ENCODE data around the gene ZNF526. TPM values are rescaled to one million over a fixed set of nuclear protein-coding genes. Genes with fewer than 3 reads are reported as not detected.
A peak's percentile ranks its signal among the peaks of the same experiment; 100 is the strongest.

The ZNF526 gene
- total RNA-seq, 1 donor from 2014 or later: 9.6 TPM

- no peak for TF ChIP-seq CTCF (IDR thresholded peaks at IDR 0.05)
- peak overlapping the region; percentile 76 for H3K27ac ChIP-seq
- H3K4me1 ChIP-seq: peaks cover 16% of the 10 kb centered on the region
These were observed 17.7 kb upstream of the ZNF526 start for GRCh38 chr19:42202290-42202880.

DNA sequence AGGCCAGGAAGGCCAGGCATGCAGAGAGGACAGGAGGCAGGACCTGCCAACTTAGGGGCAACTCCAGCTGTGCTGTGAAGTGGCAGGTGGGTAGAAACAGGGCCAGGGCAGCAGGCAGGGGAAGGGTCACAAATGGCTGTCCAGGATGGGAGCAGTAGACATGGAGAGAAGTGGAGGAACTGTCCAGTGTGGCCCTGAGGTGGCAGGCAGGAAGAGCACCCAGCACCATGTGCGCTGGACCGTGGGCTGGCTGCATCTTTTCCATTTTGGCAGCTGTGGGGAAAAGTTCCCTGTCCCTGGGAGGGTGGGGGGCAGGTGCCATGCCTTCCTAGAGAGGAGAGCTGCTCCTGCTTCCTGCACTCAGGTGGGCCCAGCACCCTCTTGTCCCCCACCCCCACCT lies 16.4 kb upstream of the ZNF526 start:
- no peak overlapping the region for H3K27ac ChIP-seq
- peaks cover 74% of the 10 kb centered on the region for H3K36me3 ChIP-seq
- H3K4me1 ChIP-seq: peaks cover 15% of the 10 kb centered on the region
- DNase-seq (no peak), ATAC-seq (no peak)
- H3K9me3 ChIP-seq: no peaks in the 10 kb centered on the region
- H3K27me3 ChIP-seq: no peaks in the 10 kb centered on the region
- intact Hi-C loops (cut with DNase I): no loop called here
- TF ChIP-seq CTCF (IDR thresholded peaks at IDR 0.05): no peak
- no peak overlapping the region for H3K4me3 ChIP-seq

More at GRCh38 chr19:42202290-42202880, 17.7 kb upstream of the ZNF526 start:
- no peaks in the 10 kb centered on the region for H3K27me3 ChIP-seq
- no peaks in the 10 kb centered on the region for H3K9me3 ChIP-seq
- intact Hi-C loops (cut with DNase I): no loop called here
- no peak overlapping the region for H3K4me3 ChIP-seq
- DNase-seq: no peak
- H3K36me3 ChIP-seq: peaks cover 69% of the 10 kb centered on the region
- ATAC-seq: no peak

DNA sequence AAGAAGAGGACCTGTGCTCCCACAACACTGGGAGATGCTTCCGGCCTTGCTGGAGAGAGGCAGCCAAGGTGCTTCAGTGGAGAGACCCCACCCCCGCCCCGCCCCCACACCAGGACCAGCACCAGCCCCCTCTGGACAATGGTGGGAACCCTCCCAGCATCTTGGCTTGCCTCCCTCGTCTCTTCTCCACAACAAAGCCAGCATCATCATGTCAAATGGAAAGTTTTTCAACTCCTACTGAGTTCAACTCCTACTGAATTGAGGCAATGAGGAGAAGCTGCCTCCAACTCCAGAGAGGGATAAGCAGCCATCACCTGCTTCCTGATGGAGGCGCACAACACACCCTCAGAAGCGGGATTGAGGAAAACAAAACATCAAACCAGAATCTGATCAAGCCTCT lies 15.4 kb upstream of the ZNF526 start:
- no peak for TF ChIP-seq CTCF (IDR thresholded peaks at IDR 0.05)

DNA sequence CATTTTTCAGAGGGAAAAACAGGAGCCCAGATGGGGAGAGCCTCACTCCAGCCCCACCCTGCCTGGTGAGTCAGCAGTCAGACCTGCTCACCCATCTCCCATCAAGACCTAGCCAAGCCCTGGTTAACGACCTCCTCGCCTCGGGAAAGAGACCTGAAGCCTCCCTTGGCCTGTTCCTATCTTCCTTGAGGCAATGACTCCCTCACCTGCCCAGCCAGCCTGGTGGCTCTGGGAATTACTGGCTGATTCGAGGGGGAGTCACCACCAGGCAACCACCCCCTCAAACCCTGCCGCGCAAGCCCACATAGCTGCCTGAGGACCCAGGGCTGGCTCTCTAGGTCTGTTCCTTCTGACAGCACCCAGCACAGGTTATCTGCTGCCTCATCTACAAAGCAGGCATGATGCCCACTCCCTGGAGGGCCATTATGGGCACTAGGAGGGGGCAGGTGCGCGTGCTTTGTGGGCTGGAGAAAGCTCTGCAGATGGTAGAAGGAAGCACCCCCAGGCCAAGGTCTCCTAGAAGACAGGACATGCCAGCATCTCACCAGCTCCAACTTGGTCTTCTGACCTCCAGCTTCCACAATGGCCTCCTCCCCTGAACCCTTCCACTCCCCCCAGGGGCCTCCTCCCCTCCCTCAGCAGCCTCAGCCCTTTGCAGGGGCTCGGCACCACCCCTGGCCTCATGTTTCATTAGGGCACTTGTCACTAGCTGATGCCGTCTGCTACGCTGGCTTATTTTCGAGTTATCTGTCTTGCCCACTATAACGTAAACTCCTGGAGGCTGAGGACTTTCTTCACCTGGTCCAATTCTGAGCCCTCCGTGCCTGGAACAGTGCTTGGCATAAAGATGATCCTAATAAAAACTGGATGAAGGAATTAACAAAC lies 13.0 kb upstream of the ZNF526 start:
- ATAC-seq: no peak
- TF ChIP-seq CTCF (IDR thresholded peaks at IDR 0.05): no peak
- H3K27me3 ChIP-seq: no peaks in the 10 kb centered on the region
- peaks cover 4% of the 10 kb centered on the region for H3K4me1 ChIP-seq
- peak overlapping the region; percentile 17 for H3K27ac ChIP-seq
- H3K4me3 ChIP-seq: no peak overlapping the region
- intact Hi-C loops (cut with DNase I): no loop called here
- no peak for DNase-seq
- H3K9me3 ChIP-seq: no peaks in the 10 kb centered on the region
- peaks cover 88% of the 10 kb centered on the region for H3K36me3 ChIP-seq

More for the DNA sequence above, 15.4 kb upstream of the ZNF526 start:
- H3K36me3 ChIP-seq: peaks cover 74% of the 10 kb centered on the region
- no peaks in the 10 kb centered on the region for H3K27me3 ChIP-seq
- intact Hi-C loops (cut with DNase I): no loop called here
- ATAC-seq: no peak
- DNase-seq: no peak
- H3K4me3 ChIP-seq: no peak overlapping the region
- H3K27ac ChIP-seq: no peak overlapping the region
- no peaks in the 10 kb centered on the region for H3K9me3 ChIP-seq
- H3K4me1 ChIP-seq: peaks cover 15% of the 10 kb centered on the region

DNA sequence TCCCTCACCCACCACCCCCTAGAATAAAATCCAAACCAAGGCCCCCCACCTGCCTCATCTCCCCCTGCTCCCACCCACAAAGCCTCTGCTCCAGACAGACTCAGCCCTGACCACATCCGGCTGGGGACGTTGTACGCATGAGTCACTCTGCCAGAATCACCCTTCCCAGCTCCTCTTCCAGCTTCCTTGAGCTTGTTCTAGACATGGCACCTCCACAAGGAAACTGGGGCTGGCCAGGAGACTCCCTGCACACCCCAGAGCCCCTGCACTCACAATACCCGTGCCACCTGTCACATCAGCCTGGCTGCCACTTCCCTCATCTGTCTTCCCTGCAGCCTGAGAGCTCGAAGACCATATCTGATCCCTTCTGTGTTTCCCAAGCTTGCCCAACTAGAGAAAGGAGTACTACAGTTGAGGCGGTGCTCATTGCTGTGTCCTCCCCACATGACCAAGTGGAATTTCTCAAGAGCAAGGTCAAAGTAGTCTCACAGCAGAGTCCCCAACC lies 12.3 kb upstream of the ZNF526 start:
- Histone ChIP-seq H3K36me3 (peaks cover 93% of the 10 kb centered on the region), H3K4me3 (no peak overlapping the region), H3K9me3 (no peaks in the 10 kb centered on the region), H3K27ac (peak overlapping the region; percentile 17), H3K27me3 (no peaks in the 10 kb centered on the region), H3K4me1 (no peaks in the 10 kb centered on the region)
- no peak for DNase-seq
- intact Hi-C loops (cut with DNase I): no loop called here
- no peak for TF ChIP-seq CTCF (IDR thresholded peaks at IDR 0.05)
- ATAC-seq: peak; percentile 81

Measured in upper lobe of right lung (tissue), 1 donor.